ENCODE results near the gene PDE1C. TPM values are rescaled to one million over a fixed set of nuclear protein-coding genes. Genes with fewer than 3 reads are reported as not detected.

PDE1C gene
- total RNA-seq, 1 experiment from 2014 or later = 32.4 TPM

GRCh38 chr7:31986878-31987518 is 83.2 kb downstream of the PDE1C start:
- peak; percentile 9 for DNase-seq
- Histone ChIP-seq H3K9me3 (peaks cover 3% of the 10 kb centered on the region; the same call in 1 of the 2 replicates), H3K36me3 (peaks cover 13% of the 10 kb centered on the region), H3K4me3 (no peak overlapping the region), H3K27me3 (no peaks in the 10 kb centered on the region)

DNA sequence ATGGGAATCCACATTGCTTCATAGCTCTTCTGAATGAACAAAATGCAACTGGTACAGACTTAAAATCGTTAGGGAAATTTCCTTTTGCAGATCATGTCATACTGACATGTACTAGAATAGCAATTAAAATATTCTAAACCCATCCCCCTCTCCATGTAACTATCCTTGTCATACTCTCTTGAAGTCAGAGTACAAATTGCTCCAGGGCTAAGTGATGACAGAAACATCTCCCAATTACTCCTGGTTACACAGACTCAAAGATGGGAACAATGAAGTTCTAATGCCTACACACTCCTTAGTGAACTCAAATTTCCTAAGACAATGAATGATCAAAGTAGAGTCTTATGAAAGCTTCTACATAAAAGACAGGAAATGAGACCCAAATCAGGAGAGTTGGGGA is 87.2 kb downstream of the PDE1C start:
- Histone ChIP-seq H3K9me3 (peaks cover 4% of the 10 kb centered on the region), H3K27me3 (no peaks in the 10 kb centered on the region), H3K36me3 (peaks cover 33% of the 10 kb centered on the region), H3K4me3 (no peak overlapping the region)
- DNase-seq = no peak

DNA sequence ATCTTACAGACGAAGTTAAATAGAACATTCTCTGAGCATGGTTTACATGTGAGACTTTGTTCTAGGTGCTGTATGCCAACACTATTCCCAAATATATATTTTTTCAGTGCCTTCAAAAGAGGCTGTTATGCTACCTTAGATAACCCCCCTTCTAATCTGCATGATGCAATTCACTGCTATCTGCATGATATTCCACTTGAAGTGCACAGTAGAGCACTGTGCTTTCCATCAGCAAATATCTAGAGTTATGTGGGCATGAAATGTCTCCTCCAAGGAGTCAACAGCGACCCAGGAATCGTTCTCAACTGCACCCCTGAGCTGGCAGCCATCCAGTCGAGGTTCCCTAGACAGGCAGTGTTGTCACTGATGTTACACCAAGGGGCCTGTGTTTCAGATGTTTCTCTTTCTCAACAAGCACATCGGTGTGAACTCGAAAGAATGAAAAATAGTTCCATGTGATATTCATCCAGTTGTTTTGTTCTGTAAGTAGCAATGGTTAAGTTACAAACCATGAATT is 88.3 kb downstream of the PDE1C start:
- DNase-seq = no peak
- H3K9me3 ChIP-seq = peaks cover 14% of the 10 kb centered on the region

DNA sequence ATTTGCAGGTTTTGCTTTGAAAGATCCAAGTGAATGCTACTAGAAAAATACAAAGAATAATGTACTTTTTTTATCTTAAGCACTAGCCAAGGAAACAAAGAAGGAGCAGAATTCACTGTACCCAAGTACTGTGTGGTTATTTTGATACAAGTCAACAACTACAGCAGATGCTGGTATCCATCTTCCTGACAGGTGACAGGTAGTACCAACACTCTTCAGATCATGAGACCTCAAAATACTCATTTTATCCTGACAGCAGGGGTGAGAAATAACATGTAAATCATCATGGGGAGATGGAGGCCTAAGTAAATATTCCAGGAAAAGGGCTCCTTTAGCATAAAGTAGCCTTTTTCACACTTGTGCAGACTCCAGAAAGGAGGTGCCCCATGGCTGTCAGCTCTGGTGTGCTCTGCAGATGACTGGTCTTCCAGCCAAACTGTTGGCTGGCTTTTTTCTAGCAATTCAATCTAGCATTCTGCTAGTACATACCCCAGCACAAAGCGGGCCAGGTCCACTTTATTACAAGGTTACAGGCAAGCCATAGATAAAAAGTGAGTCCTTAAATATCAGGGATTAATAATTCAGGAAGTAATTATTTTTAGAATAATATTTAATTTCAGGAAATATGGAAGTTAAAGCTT is 90.4 kb downstream of the PDE1C start:
- no peak for DNase-seq

More for the DNA sequence above, 88.3 kb downstream of the PDE1C start:
- no peak overlapping the region for H3K4me3 ChIP-seq
- H3K36me3 ChIP-seq = peaks cover 42% of the 10 kb centered on the region
- no peaks in the 10 kb centered on the region for H3K27me3 ChIP-seq

DNA sequence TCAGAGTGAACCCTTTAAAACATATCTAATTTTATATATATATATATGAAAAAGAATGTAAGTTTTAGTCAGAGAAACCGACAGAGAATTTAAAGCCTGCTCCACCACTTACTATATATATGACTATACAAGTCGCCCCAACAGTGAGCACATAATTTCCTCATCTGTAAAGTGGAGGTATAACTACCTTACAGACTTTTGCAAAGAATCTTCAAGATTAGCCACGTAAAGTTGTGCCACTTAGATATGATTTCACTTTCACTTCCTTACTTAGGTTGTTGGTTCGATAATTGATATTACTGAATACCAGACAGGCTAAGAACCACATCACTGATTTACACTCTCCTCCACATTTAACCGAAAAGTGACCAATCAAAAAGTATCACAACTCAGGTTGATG is 94.7 kb downstream of the PDE1C start:
- H3K4me3 ChIP-seq = no peak overlapping the region
- H3K36me3 ChIP-seq = peaks cover 28% of the 10 kb centered on the region
- H3K27me3 ChIP-seq = no peaks in the 10 kb centered on the region
- peaks cover 14% of the 10 kb centered on the region for H3K9me3 ChIP-seq
- no peak for DNase-seq

More for the DNA sequence above, 90.4 kb downstream of the PDE1C start:
- Histone ChIP-seq H3K9me3 (peaks cover 14% of the 10 kb centered on the region), H3K4me3 (no peak overlapping the region), H3K27me3 (no peaks in the 10 kb centered on the region), H3K36me3 (peaks cover 36% of the 10 kb centered on the region)

- Histone ChIP-seq H3K27me3 (no peaks in the 10 kb centered on the region), H3K4me3 (no peak overlapping the region), H3K9me3 (peaks cover 14% of the 10 kb centered on the region), H3K36me3 (peaks cover 28% of the 10 kb centered on the region)
- no peak for DNase-seq
Measured at GRCh38 chr7:31974351-31974750, 95.9 kb downstream of the PDE1C start.

DNA sequence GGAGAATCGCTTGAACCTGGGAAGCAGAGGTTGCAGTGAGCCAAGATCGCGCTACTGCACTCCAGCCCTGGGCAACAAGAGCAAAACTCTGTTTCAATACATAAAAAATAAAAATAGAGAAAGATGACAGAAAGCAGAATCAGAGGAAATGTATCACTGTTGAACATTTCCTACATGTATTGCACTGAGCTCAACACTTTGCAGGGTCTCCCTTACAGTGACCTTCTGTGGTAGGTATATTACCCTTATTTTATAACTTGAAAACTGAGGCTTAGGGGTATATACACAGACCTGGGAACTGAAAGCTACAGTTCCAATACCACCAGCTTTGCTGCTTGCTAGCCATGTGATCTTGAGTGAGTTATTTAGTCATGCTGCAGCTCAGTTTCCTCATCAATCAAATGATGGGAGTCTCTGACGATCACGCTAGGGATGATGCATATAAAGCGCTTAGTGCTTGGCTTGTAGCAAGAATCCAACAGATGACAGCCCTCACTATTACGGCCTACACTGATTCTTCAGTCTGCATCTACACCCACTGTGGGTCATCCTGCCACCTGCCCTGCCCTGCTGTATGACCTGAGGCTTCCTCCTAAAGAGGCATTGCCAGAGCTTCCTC is 99.0 kb downstream of the PDE1C start:
- no peak overlapping the region for H3K4me3 ChIP-seq
- no peaks in the 10 kb centered on the region; the same call in 1 of the 2 replicates for H3K9me3 ChIP-seq
- H3K27me3 ChIP-seq = no peaks in the 10 kb centered on the region
- no peak for DNase-seq
- peaks cover 2% of the 10 kb centered on the region; the same call in 1 of the 2 replicates for H3K36me3 ChIP-seq

- H3K27me3 ChIP-seq = no peaks in the 10 kb centered on the region
- DNase-seq = no peak
- H3K4me3 ChIP-seq = no peak overlapping the region
- peaks cover 2% of the 10 kb centered on the region; the same call in 1 of the 2 replicates for H3K36me3 ChIP-seq
- peaks cover 2% of the 10 kb centered on the region; the same call in 1 of the 2 replicates for H3K9me3 ChIP-seq
Measured at GRCh38 chr7:31970501-31970900, 99.7 kb downstream of the PDE1C start.

DNA sequence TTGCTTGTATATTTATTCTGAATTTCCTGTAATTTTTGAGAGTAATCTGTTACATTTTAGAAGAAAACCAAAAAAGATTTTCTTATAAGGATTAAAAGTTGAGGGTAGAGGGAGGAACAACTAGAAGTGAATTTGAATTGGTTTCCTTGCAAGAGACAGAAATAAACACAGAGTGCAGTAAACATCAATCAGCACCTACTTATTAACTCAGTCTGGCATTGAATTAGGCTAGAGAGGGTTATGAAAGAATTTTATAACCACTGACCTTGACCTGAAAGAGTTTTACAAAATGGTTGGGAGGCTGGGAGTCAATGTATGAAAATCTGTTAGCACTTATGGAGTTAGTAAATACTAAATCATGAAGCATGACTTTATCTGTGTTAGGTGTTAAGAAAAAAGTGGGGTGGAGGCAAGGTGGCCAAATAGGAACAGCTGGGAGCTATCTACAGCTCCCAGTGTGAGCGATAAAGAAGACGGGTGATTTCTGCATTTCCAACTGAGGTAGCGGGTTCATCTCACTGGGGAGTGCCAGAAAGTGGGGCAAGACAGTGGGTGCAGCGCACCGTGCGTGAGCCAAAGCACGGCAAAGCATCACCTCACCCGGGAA is 106.5 kb downstream of the PDE1C start:
- no peak overlapping the region for H3K4me3 ChIP-seq
- H3K27me3 ChIP-seq = no peaks in the 10 kb centered on the region
- no peak for DNase-seq
- H3K36me3 ChIP-seq = no peaks in the 10 kb centered on the region; the same call in none of the 2 replicates
- H3K9me3 ChIP-seq = peaks cover 2% of the 10 kb centered on the region; the same call in 1 of the 2 replicates

DNA sequence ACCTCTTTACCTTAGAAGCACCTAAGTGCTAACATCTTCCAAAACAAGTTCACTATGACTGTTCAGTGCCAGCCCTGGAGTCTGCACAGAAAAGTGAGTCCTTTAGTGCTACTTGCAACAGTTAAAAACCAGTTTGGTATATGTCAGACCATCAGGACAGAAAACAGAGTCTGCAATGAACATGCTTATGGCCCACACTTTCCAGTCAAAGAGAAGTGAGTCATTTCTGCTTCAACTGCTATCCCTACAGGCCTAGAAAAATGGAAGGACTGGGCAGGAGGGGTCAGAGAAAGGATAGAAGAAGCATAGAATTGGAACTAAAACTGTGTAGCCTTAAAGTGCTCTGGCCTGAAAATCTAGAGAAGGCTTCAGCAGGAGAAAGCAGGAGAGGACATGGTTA is 108.0 kb downstream of the PDE1C start:
- no peak for DNase-seq
- H3K27me3 ChIP-seq = no peaks in the 10 kb centered on the region

DNA sequence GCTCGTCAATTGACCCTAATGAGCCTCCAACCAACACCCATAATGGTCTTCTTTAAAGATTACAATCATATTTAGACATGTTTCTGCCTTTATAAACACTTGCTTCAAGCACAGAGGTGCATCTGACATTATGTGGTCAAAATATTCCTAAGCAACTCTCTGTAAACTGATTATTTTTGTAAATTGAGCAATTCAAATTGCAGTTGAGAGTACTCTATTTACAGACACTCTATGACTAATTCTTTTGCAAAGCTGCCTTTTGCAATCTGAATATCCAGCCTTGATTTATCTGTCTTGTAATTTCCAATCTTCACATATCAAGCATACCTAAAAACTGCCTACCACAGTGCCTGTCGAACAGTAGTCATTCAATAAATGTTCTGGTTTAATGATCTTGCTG is 112.0 kb downstream of the PDE1C start:
- H3K4me3 ChIP-seq = no peak overlapping the region
- H3K36me3 ChIP-seq = peaks cover 6% of the 10 kb centered on the region
- H3K27me3 ChIP-seq = no peaks in the 10 kb centered on the region
- peaks cover 4% of the 10 kb centered on the region for H3K9me3 ChIP-seq
- DNase-seq = no peak

More for the DNA sequence above, 108.0 kb downstream of the PDE1C start:
- Histone ChIP-seq H3K9me3 (0 out of 2 replicates have a peak, but pooled peaks cover 2% of the 10 kb centered on the region), H3K4me3 (no peak overlapping the region), H3K36me3 (no peaks in the 10 kb centered on the region; the same call in 1 of the 2 replicates)

DNA sequence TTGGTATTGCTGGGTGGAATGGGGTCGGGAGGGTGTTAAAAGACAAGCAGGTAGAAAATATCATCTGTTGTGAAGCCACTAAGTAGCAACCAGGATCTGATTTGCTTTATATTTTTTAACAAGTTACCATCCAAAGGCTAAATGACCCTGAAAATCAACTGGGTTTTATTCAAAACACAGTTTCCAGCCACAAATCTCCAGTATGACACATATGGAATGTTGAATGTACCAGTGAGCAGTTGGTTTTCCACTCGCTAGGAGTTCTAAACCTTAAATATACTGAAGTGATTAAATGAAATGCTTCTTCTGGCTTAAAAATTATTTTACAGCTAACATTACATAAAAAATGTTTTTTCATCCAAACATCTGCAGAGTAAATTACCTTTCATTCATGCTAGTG is 112.5 kb downstream of the PDE1C start:
- Histone ChIP-seq H3K36me3 (peaks cover 6% of the 10 kb centered on the region), H3K9me3 (peaks cover 4% of the 10 kb centered on the region), H3K4me3 (no peak overlapping the region), H3K27me3 (no peaks in the 10 kb centered on the region)
- DNase-seq = no peak

DNA sequence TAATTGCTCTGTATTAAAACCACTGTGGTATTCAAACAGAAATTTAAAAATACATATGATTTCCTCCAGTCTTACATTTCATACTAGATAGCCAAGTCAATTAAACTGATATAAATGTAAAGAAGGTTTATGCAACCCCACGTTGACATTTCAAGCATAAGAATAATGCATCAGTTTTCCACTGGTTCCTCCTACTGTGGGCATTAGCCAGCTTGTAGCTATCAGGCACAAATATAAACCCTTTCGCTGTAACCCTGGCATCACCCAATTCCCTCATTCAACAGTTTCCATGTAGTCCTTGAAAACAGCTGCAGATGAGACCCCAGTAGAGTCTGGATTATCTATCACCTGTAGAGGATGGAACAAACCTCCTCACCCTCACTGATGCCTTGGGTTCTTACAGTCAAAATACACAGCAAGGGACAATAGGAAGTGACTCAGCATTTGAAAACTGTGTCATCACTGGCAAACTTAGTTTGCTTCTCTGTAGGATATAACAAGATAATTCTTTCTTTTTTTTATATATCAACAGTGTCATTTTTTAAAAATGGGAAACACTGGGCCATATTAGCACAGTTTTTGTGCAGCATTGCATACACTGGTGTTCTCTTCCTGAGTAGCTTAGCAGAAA is 113.0 kb downstream of the PDE1C start:
- Histone ChIP-seq H3K4me3 (no peak overlapping the region), H3K36me3 (peaks cover 6% of the 10 kb centered on the region), H3K9me3 (peaks cover 4% of the 10 kb centered on the region), H3K27me3 (no peaks in the 10 kb centered on the region)
- no peak for DNase-seq

DNA sequence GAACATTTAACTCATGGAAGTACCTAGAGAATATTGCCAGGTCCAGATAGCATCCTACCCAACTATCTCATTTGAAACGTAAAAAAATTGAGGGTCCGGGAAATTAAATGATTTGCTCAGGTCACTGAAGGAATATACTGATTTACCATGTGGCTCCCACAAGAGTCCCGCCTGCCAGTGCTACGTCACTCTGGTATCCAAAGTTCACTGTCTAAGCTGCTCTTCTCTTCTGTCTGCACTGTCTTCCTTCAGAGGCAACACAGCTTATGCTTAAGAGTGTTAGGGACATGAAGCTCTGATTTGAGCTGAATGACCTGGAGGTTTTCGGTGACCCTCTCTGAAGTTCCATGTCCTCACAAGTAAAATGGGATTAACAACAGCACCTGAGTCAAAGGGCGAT is 114.6 kb downstream of the PDE1C start:
- H3K9me3 ChIP-seq = peaks cover 4% of the 10 kb centered on the region
- peaks cover 12% of the 10 kb centered on the region; the same call in 1 of the 2 replicates for H3K36me3 ChIP-seq
- DNase-seq = no peak
- no peaks in the 10 kb centered on the region for H3K27me3 ChIP-seq
- H3K4me3 ChIP-seq = no peak overlapping the region

- Histone ChIP-seq H3K36me3 (peaks cover 12% of the 10 kb centered on the region; the same call in 1 of the 2 replicates), H3K9me3 (peaks cover 4% of the 10 kb centered on the region), H3K4me3 (no peak overlapping the region), H3K27me3 (no peaks in the 10 kb centered on the region)
- DNase-seq = no peak
Measured at GRCh38 chr7:31955021-31955420, 115.2 kb downstream of the PDE1C start.

GRCh38 chr7:31954500-31954899 is 115.7 kb downstream of the PDE1C start:
- Histone ChIP-seq H3K9me3 (peaks cover 4% of the 10 kb centered on the region), H3K36me3 (peaks cover 15% of the 10 kb centered on the region; the same call in 1 of the 2 replicates), H3K27me3 (no peaks in the 10 kb centered on the region), H3K4me3 (no peak overlapping the region)
- no peak for DNase-seq
